HepG2 (cell line): ENCODE data around the gene GPS1. TPM values are rescaled to one million over a fixed set of nuclear protein-coding genes. Genes with fewer than 3 reads are reported as not detected.
A peak's percentile ranks its signal among the peaks of the same experiment; 100 is the strongest.

Experiments
- FOXA1 ChIP-seq, 2 experiments: fragments of 450-650 bp in 1 of 2; sonication (generic) in 1 of 2; formaldehyde crosslinking in 1 of 2; IDR thresholded peaks; 2 replicates each; pipeline versions ENCODE4 v1.4.0 to v1.6.1; 2016 to 2020; ENCODE audit warnings: missing genetic modification reagents in 1 of 2
- NONO ChIP-seq, 2 experiments: fragments of 450-650 bp in 1 of 2; sonication (generic) in 1 of 2; formaldehyde crosslinking in 1 of 2; IDR thresholded peaks in 1 of 2; conservative IDR thresholded peaks in 1 of 2; 2 replicates each; pipeline versions ENCODE4 v1.6.1 to v1.8.0; 2017 to 2022; ENCODE audit warnings: mild to moderate bottlenecking in 1 of 2, missing genetic modification reagents in 1 of 2, moderate library complexity in 1 of 2
- REL ChIP-seq: sonication (generic); formaldehyde crosslinking; conservative IDR thresholded peaks from 2 replicates; pipeline ENCODE4 v1.8.0; 2022; ENCODE audit warnings: mild to moderate bottlenecking, missing genetic modification reagents, moderate library complexity
- SAFB2 ChIP-seq: sonication (generic); formaldehyde crosslinking; IDR thresholded peaks from 2 replicates; pipeline ENCODE4 v1.5.1; 2020; ENCODE audit warnings: missing genetic modification reagents, low read depth, mild to moderate bottlenecking, borderline replicate concordance
- SMYD3 ChIP-seq: sonication (generic); formaldehyde crosslinking; IDR thresholded peaks from 2 replicates; pipeline ENCODE4 v1.8.1; 2023; ENCODE audit warnings: mild to moderate bottlenecking, missing genetic modification reagents
- TOPORS ChIP-seq: sonication (generic); formaldehyde crosslinking; IDR thresholded peaks from 2 replicates; pipeline ENCODE4 v1.8.0; 2023; ENCODE audit warnings: mild to moderate bottlenecking, missing genetic modification reagents
- ZNF121 ChIP-seq: sonication (generic); formaldehyde crosslinking; IDR thresholded peaks from 2 replicates; pipeline ENCODE4 v1.5.0; 2020; ENCODE audit warnings: mild to moderate bottlenecking, missing genetic modification reagents
- ZNF20 ChIP-seq: sonication (generic); formaldehyde crosslinking; IDR thresholded peaks from 2 replicates; pipeline ENCODE4 v1.4.0; 2020; ENCODE audit warnings: mild to moderate bottlenecking, moderate library complexity, missing genetic modification reagents
- ZNF329 ChIP-seq: sonication (generic); formaldehyde crosslinking; IDR thresholded peaks from 2 replicates; pipeline ENCODE4 v1.9.0; 2021; ENCODE audit warnings: low read depth, mild to moderate bottlenecking, missing genetic modification reagents
- ZNF850 ChIP-seq: sonication (generic); formaldehyde crosslinking; conservative IDR thresholded peaks from 2 replicates; pipeline ENCODE4 v1.9.0; 2021; ENCODE audit warnings: mild to moderate bottlenecking, missing genetic modification reagents
- polyA plus RNA-seq, 8 experiments: library from polyadenylated mRNA; depleted of rRNA in 3 of 8; stranded (reverse) in 7 of 8; unstranded in 1 of 8; fragments of >200 nt; fragmentation: Illumina TruSeq in 4 of 8; extraction: Trizol in 4 of 8; gene quantifications; 2 replicates each; pipeline versions ENCODE4 v1.2.1 to v1.2.3, GENCODE V29; 2011 to 2016; ENCODE audit warnings: low read depth in 4 of 8, missing spikeins in 1 of 8, mixed read lengths in 1 of 8; ENCODE audit not compliant: insufficient read depth in 1 of 8
- total RNA-seq, 5 experiments: library from RNA; depleted of rRNA; stranded (reverse); fragments of >200 nt; fragmentation: Illumina TruSeq; extraction: Trizol; gene quantifications; 2 replicates each; pipeline ENCODE4 v1.2.3, GENCODE V29; 2016; ENCODE audit warnings: low read depth in 1 of 5
- TF ChIP-seq, protein P1 (sequence below): sonication (generic); formaldehyde crosslinking; IDR thresholded peaks from 2 replicates; pipeline ENCODE4 v1.5.1; 2020; ENCODE audit warnings: mild to moderate bottlenecking, missing genetic modification reagents, moderate library complexity
- TF ChIP-seq, protein P2 (sequence below): sonication (generic); formaldehyde crosslinking; IDR thresholded peaks from 2 replicates; pipeline ENCODE4 v1.8.0; 2022; ENCODE audit warnings: missing genetic modification reagents, low read depth, mild to moderate bottlenecking, borderline replicate concordance
- TF ChIP-seq, protein P3 (sequence below): sonication (generic); formaldehyde crosslinking; IDR thresholded peaks from 2 replicates; pipeline ENCODE4 v1.4.0; 2020; ENCODE audit warnings: mild to moderate bottlenecking, missing genetic modification reagents
- TF ChIP-seq, protein P4 (sequence below): sonication (generic); formaldehyde crosslinking; IDR thresholded peaks from 2 replicates; pipeline ENCODE4 v1.4.0; 2020; ENCODE audit warnings: missing genetic modification reagents

Gene GPS1
- total and polyA plus RNA-seq, 2 of the 13 experiments (the other 11 are each of a cell fraction or from before 2014, with no cell fraction given) = 124 to 128 TPM

DNA sequence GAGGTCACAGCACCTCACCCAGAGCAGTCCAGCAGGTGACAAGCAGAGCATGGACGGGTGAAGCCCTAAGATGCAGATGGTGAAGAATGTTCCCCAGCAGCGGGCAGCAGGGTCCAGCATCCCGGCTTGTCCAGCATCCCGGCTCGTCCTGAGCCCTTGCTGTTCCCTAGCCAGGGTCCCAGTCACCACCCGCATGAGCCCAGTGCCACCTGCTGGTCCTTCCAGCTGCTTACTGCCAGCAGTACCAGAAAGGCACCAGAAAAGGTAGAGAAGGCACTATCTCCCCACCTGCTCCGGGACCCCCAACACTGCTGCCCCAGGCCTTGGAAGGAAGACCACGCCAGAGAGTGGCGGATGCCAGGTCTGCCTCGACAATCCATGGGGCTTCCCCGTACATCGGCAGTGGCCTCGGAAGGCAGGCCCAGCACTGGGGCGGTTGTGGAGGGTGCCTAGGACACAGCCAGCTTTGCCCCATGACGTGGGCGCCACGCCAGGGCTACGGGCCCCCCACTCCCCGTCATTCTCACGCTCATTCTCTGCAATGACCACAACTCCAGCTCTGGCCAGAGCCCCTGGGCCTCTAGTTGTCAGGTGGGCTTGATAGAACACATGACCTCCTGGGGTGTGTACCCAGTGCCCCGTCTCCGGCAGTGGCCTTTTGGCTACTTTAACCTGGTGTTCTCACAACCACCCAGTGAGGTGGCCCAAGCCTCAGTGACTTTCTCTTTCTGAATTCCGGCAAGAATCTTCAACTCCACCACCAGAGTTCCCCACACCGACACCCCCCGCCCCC, 30.4 kb upstream of the GPS1 start (continued):
- TF ChIP-seq, protein P1, sequence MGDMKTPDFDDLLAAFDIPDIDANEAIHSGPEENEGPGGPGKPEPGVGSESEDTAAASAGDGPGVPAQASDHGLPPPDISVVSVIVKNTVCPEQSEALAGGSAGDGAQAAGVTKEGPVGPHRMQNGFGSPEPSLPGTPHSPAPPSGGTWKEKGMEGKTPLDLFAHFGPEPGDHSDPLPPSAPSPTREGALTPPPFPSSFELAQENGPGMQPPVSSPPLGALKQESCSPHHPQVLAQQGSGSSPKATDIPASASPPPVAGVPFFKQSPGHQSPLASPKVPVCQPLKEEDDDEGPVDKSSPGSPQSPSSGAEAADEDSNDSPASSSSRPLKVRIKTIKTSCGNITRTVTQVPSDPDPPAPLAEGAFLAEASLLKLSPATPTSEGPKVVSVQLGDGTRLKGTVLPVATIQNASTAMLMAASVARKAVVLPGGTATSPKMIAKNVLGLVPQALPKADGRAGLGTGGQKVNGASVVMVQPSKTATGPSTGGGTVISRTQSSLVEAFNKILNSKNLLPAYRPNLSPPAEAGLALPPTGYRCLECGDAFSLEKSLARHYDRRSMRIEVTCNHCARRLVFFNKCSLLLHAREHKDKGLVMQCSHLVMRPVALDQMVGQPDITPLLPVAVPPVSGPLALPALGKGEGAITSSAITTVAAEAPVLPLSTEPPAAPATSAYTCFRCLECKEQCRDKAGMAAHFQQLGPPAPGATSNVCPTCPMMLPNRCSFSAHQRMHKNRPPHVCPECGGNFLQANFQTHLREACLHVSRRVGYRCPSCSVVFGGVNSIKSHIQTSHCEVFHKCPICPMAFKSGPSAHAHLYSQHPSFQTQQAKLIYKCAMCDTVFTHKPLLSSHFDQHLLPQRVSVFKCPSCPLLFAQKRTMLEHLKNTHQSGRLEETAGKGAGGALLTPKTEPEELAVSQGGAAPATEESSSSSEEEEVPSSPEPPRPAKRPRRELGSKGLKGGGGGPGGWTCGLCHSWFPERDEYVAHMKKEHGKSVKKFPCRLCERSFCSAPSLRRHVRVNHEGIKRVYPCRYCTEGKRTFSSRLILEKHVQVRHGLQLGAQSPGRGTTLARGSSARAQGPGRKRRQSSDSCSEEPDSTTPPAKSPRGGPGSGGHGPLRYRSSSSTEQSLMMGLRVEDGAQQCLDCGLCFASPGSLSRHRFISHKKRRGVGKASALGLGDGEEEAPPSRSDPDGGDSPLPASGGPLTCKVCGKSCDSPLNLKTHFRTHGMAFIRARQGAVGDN (CRISPR knock-in tag) = peak; percentile 79
- TF ChIP-seq ZNF850 (CRISPR knock-in tag) (no peak), TOPORS (CRISPR knock-in tag) (no peak), SMYD3 (CRISPR knock-in tag) (no peak; the same call in 1 of the 2 replicates), SAFB2 (CRISPR knock-in tag) (no peak), ZNF329 (CRISPR knock-in tag) (no peak), REL (CRISPR knock-in tag) (0 out of 2 replicates have a peak, but pooled peaks have one; percentile 59), NONO (IDR thresholded peaks at IDR 0.05) (no peak; the same call in 1 of the 2 replicates), NONO (CRISPR knock-in tag; conservative IDR thresholded peaks at IDR 0.05) (peak; percentile 79; the same call in 1 of the 2 replicates), ZNF20 (no peak), ZNF121 (no peak; the same call in 1 of the 2 replicates), FOXA1 (IDR thresholded peaks at IDR 0.05) (no peak), FOXA1 (CRISPR knock-in tag; IDR thresholded peaks at IDR 0.05) (no peak)
- TF ChIP-seq, protein P2, sequence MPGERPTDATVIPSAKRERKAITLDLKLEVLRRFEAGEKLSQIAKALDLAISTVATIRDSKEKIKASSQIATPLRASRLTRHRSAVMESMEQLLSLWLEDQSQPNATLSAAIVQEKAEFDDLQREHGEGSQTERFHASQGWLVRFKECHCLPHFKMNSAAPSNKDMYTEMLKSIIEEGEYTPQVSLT (CRISPR knock-in tag) = no peak
- TF ChIP-seq, protein P3, sequence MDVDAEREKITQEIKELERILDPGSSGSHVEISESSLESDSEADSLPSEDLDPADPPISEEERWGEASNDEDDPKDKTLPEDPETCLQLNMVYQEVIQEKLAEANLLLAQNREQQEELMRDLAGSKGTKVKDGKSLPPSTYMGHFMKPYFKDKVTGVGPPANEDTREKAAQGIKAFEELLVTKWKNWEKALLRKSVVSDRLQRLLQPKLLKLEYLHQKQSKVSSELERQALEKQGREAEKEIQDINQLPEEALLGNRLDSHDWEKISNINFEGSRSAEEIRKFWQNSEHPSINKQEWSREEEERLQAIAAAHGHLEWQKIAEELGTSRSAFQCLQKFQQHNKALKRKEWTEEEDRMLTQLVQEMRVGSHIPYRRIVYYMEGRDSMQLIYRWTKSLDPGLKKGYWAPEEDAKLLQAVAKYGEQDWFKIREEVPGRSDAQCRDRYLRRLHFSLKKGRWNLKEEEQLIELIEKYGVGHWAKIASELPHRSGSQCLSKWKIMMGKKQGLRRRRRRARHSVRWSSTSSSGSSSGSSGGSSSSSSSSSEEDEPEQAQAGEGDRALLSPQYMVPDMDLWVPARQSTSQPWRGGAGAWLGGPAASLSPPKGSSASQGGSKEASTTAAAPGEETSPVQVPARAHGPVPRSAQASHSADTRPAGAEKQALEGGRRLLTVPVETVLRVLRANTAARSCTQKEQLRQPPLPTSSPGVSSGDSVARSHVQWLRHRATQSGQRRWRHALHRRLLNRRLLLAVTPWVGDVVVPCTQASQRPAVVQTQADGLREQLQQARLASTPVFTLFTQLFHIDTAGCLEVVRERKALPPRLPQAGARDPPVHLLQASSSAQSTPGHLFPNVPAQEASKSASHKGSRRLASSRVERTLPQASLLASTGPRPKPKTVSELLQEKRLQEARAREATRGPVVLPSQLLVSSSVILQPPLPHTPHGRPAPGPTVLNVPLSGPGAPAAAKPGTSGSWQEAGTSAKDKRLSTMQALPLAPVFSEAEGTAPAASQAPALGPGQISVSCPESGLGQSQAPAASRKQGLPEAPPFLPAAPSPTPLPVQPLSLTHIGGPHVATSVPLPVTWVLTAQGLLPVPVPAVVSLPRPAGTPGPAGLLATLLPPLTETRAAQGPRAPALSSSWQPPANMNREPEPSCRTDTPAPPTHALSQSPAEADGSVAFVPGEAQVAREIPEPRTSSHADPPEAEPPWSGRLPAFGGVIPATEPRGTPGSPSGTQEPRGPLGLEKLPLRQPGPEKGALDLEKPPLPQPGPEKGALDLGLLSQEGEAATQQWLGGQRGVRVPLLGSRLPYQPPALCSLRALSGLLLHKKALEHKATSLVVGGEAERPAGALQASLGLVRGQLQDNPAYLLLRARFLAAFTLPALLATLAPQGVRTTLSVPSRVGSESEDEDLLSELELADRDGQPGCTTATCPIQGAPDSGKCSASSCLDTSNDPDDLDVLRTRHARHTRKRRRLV (CRISPR knock-in tag) = no peak
- TF ChIP-seq, protein P4, sequence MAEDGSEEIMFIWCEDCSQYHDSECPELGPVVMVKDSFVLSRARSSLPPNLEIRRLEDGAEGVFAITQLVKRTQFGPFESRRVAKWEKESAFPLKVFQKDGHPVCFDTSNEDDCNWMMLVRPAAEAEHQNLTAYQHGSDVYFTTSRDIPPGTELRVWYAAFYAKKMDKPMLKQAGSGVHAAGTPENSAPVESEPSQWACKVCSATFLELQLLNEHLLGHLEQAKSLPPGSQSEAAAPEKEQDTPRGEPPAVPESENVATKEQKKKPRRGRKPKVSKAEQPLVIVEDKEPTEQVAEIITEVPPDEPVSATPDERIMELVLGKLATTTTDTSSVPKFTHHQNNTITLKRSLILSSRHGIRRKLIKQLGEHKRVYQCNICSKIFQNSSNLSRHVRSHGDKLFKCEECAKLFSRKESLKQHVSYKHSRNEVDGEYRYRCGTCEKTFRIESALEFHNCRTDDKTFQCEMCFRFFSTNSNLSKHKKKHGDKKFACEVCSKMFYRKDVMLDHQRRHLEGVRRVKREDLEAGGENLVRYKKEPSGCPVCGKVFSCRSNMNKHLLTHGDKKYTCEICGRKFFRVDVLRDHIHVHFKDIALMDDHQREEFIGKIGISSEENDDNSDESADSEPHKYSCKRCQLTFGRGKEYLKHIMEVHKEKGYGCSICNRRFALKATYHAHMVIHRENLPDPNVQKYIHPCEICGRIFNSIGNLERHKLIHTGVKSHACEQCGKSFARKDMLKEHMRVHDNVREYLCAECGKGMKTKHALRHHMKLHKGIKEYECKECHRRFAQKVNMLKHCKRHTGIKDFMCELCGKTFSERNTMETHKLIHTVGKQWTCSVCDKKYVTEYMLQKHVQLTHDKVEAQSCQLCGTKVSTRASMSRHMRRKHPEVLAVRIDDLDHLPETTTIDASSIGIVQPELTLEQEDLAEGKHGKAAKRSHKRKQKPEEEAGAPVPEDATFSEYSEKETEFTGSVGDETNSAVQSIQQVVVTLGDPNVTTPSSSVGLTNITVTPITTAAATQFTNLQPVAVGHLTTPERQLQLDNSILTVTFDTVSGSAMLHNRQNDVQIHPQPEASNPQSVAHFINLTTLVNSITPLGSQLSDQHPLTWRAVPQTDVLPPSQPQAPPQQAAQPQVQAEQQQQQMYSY (CRISPR knock-in tag) = peak; percentile 59; the same call in 1 of the 2 replicates
